Glomerular visceral epithelial cell (primary cell): Measurements from ENCODE around the gene PTP4A2.
"Not testable (repeated sequence)": the region's sequence is repeated elsewhere in the genome, so short reads cannot be mapped to it uniquely, and the experiment has no call there.

Experiments used
- DNase-seq: peaks from one replicate; pipeline ENCODE4 v3.0.0-alpha.2; 2016; ENCODE audit errors: extremely low spot score

PTP4A2 gene

DNA sequence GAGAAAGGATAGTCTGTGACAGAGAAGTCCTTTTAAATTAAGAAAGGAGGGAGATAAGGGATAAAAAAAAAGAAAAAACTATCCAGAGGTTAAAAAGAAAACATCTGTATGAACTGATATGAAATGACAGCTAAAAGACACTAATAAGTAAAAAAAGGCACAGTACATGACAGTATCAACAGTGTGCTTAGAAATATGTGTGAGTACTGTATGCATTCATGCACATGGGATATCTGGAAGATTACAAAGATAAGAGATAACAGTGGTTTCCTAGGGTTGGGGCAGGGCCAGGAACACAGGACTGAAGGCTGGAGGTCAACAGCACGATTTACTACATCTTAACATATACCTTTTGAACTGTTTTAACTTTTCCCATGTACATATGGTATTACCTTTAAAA is 13.3 kb downstream of the PTP4A2 start:
- DNase-seq, result no peak

GRCh38 chr1:31923901-31924535 is 14.2 kb downstream of the PTP4A2 start:
- no peak for DNase-seq

- no peak for DNase-seq
Observed at GRCh38 chr1:31920956-31921355, 17.2 kb downstream of the PTP4A2 start.

GRCh38 chr1:31919591-31919990 is 18.6 kb downstream of the PTP4A2 start:
- no peak for DNase-seq

DNA sequence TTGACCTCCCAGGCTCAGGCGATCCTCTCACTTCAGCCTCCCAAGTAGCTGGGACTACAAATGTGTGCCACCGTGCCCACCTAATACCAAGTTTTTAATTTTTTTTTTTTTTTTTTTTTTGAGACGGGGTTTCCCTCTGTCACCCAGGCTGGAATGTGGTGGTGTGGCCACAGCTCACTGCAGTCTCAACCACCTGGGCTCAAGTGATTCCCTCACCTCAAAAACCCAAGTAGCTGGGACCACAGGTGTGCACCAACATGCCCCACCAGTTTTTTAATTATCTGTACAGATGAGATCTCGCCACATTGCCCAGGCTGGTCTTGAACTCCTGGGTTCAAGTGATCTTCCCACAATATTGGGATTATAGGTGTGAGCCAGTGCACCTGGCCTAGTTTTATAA is 22.7 kb downstream of the PTP4A2 start:
- no peak for DNase-seq

- DNase-seq, result no peak
Observed at GRCh38 chr1:31913968-31914367, 24.2 kb downstream of the PTP4A2 start.

- DNase-seq, result no peak
Observed at GRCh38 chr1:31912839-31913239, 25.3 kb downstream of the PTP4A2 start.

DNA sequence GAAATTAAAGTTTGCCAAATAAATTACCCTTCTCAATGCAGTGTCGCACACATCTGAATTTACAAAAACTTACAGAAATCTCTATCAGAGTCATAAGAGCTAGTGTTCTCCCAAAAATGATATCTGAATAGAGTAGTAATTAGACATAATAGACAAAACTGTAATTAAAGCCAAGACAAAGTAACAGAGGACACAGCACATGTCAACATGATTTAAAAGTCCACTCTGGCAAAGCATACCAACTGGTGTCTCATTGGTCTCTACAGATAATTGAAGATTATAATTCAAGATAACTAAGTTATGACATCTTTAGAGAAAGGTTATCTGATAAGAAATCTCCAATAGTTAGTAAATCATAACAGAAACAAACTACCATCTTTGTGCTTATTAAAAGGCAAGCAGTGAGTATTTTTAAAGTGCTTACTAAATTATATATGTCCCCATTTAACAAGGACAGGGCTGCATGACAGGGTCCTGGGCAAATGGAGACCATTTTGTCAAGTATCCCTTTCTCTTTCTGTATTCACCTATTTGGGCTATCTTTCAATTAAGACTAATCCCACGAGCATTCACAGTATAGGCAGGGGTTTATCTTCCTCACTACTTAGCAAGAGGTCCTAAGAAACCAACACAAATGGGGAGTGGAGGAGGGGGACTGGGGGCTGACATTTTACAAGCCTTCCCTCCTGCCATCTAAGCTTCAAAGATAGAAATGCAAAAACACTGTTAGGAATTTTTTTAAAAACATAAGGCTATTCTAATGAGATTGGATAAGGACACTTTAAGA is 26.0 kb downstream of the PTP4A2 start:
- no peak for DNase-seq

DNA sequence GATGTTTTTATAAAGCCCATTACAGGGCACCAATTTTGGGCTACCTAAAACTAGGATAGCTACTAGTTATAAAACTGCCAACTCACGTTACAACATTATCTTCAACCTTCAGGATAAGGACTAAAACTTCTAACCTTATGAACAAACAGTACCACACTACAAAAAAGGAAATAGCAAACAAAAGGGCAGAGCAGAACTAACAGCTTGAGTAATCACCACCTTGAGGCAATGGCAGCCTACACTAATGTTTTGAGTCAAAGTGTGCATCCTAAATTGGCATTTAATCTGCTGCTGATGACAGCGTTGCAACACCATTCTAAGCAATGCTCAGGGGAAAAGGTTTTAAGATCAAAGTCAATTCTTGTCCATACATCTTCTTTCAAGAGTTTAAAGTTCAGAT is 27.2 kb downstream of the PTP4A2 start:
- no peak for DNase-seq

DNA sequence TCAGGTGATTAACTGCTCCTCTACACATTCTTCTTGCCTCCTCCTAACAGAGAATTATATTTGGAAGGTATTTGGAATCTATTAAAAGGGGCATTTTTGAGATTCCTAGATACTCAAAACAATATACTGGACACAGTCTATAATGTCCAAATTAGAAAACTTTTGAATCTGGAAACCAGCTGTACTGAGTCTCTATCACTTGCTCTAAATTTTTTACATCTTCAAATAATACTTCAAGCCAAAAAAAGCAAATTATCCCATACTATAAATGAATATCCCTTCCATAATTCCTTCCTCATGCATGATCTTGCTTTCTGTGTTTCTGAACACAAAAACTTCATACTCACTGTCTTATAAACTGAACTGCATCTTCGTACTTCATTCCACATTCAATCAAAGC is 28.5 kb downstream of the PTP4A2 start:
- DNase-seq, result no peak

DNA sequence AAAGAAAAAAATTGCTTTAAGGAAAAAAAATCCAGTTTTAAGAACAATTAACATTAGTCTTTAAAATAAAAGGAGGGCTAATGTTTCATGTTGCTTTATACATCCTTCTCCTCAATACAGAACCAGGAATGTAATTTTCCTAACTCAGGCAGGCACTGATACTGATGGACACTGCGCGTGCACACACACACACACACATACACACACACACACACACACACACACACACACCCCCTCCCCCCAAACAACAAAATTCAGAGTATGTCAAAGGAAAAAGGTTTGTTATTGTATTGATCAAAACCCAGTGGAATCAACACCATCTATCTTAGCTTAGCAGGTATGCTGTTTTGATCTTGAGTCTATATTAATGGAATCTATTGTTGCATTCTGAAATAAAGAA is 31.6 kb downstream of the PTP4A2 start:
- no peak for DNase-seq

- no peak for DNase-seq
Observed at GRCh38 chr1:31905681-31906080, 32.5 kb downstream of the PTP4A2 start.

- DNase-seq, result no peak
Observed at GRCh38 chr1:31905093-31905509, 33.1 kb downstream of the PTP4A2 start.

- no peak for DNase-seq
Observed at GRCh38 chr1:31904339-31905092, 33.7 kb downstream of the PTP4A2 start.

- DNase-seq, result no peak
Observed at GRCh38 chr1:31902510-31902860, 35.7 kb downstream of the PTP4A2 start.

- no peak for DNase-seq
Observed at GRCh38 chr1:31901838-31902509, 36.2 kb downstream of the PTP4A2 start.

DNA sequence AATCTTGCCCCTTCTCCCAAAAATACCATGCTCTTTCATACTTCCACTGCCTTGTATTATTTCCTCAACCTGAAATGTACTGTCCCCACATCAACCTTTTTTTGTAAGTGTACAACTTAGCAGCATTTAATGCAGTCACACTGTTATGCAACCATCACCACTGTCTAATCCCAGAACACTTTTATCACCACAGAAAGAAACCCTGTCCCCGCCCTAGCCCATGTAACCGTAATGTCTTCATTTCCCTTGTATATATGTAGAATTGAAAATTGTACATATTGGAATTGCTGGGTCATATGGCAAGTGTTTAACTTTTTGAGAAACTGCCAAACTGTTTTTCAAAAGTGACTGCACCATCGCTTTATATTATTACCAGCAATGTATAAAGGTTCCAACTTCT is 37.4 kb downstream of the PTP4A2 start:
- DNase-seq, result no peak

DNA sequence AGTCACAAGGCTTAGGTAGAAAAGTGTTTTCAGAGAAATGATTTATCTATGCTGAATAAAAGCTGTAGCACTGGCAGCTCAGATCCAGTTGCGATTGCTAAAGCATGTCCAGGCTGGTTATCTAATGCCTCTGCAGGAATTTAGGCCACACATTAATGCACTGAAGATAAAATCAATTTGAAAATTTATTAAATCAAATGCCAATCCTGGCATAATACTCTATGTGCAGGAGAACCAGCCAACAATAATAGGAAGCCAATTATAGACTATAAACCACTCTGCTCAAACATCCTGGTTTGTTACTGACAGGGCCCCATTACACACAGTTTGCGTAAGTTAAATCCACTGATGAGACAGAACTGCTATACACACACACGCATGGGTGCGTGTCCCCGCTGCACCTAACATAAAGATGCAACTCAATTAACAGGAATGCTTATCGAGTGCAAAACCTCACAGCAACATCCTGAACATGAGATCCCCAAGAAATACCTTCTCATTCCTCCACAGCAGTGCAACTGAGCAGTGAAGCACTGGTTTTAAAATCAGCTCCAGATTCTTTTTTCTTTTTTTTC is 40.6 kb downstream of the PTP4A2 start:
- no peak for DNase-seq

GRCh38 chr1:31895474-31896198 is 42.5 kb downstream of the PTP4A2 start:
- DNase-seq, result not testable (repeated sequence)

GRCh38 chr1:31891280-31891679 is 46.9 kb downstream of the PTP4A2 start:
- peak; percentile 17 for DNase-seq

DNA sequence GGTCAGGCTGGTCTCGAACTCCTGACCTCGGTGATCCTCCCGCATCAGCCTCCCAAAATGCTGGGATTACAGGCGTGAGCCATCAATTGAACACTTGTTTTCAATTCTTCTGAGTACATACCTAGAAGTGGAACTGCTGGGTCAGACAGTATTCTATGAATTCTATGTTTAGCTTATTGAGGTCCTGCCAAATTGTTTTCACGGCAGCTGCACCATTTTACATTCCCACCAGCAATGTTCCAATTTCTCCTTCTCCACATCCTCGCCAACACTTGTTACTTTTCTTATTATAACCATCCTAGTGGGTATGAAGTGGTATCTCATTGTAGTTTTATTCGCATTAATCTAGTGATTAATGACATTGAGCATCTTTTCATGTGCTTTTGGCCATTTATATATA is 49.9 kb downstream of the PTP4A2 start:
- DNase-seq, result no peak
